HPDE6-E6E7 (cell line): ENCODE results near the gene DPPA4.
A peak's percentile ranks its signal among the peaks of the same experiment; 100 is the strongest.

Experiments used
- DNase-seq: peaks from one replicate; pipeline ENCODE4 v3.0.0; 2011; ENCODE audit warnings: missing footprints; ENCODE audit errors: extremely low spot score

DPPA4 gene

GRCh38 chr3:109339197-109339596 lies 1.9 kb upstream of the DPPA4 start:
- DNase-seq = no peak

DNA sequence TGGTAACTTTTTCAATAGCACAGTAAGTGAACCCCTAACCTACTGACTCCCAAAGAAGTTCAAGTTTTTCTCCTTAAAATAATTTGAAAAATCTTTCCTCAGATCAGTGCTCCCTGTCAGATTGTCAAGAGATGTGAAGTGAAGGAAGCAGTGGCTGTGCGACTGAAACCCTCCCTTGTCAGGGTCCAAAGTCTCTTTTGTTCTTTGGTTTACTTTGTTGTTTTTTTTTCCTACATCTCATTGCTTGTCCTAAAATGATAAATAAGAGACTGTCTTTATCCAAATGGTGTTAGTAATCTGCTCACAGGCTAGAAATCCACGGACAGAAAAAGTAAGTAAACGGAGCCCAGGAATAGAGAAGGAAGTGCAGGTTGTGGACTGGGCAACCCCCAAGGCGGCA lies 976 bp upstream of the DPPA4 start:
- no peak for DNase-seq

DNA sequence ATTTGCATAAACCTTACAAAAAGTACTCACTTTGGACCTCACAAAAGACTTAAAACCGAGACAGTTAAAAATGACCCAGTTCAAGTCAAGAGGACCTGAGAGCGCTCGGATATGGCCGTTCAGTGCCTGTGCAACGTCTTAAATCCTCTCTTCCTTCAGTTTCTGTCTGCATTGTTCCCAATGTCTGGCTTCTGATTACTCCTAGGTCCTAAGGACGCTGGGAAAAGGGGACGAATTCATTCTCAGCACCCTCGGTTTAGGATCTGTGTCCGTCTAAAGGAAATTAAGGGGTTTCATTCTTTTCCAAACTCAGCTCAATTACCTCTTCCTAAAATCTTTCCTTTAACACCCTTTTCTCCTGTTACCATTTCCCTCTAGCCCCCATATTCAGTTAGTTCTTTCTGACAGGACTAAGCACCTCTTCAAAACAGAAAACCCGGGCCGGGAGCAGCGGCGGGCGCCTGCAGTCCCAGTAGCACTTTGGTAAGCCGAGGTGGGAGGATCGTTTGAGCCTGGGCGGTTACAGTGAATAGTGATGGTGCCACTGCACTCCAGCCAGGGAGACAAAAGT lies 970 bp downstream of the DPPA4 start:
- no peak for DNase-seq

- no peak for DNase-seq
These were observed 2.8 kb downstream of the DPPA4 start for GRCh38 chr3:109334572-109334971.

- DNase-seq = no peak
These were observed 5.7 kb downstream of the DPPA4 start for GRCh38 chr3:109331692-109332091.

GRCh38 chr3:109330405-109330804 lies 6.9 kb downstream of the DPPA4 start:
- DNase-seq = no peak

DNA sequence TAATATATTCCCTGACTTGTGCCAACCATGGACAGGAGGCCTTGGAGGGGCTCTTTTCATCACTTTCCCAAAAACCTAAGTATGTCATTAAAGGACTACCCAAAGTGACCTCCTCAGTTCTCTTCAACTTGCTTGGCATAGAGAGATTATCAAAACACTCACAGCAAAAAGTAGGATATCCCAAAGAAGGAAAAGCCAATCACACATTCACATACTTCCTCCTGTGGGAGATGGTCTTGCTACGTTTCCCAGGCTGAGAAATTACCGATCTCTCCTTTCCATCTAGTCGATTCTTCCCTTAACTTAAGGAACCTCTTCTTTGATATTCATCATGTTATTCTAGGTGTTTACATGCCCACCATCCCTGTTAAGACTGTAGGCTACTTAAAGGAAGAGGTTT lies 9.1 kb downstream of the DPPA4 start:
- DNase-seq = no peak

DNA sequence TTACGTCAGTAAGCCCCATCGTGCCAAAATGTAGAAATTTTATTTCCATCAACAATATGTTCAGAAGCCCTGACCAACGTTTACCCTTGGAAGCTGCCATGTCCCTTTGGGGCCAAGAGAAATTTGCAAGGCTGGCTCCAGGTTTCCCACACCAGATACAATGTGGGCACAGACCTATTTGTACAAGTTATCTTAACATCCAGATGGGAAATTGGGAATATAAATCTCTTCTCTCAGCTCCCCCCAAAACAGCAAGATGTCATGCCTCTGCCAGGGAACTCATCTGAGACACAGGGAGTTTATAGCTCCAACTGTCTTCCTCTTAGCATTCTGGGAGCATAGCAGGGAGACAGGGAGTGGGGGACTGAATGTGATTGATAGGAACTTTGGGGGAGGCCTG lies 11.7 kb downstream of the DPPA4 start:
- no peak for DNase-seq

- DNase-seq = no peak
These were observed 12.2 kb downstream of the DPPA4 start for GRCh38 chr3:109325109-109325508.

DNA sequence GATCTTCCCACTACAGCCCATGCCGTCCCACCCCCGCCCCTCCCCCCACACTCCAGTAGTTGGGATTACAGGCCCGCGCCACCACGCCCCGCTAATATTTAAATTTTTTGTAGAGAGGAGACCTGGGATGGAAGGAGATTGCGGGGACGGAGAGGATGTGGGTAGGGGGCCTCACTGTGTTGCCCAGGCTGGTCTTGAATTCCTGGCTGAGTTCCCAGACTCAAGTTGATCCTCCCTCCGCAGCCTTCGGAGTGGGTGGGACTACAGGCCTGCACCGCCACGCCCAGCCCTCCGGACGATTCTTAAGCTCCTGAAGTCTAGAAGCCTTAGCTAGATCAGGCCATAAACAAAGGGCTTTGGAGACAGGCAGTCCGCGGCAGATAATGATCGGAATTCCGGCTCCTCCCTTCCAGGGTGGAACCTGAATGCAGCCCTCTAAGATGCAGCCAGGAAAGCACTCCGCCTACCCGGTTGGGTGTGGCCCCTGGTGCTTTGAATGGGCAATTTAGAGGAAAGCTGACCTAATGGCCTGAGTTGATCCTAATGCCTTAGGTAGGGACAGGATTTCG lies 21.1 kb downstream of the DPPA4 start, which contains the start of gene DPPA2:
TSS of gene DPPA2 (minus strand) at position 356 of the 569 bp plus-strand sequence. CDS start 1,975 bp downstream, outside the sequence.
- no peak for DNase-seq

DNA sequence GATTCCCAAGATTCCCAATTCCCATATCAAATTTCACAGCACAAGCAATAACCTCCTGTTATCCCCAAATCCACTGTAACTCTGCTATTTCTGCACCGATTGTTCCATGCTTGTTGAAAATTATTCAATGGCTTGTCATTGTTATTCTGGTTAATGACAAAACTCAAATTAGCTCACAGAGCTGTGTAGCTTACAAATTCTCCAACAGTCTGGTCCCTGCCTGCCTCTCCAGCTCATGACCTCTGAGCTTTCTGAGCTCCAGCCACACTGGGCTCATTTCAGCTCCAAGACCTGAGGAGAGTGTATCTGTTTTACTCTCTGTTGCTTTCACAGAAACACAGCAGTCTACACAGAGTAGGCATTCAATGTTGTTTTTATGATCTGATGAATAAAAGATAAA lies 24.3 kb downstream of the DPPA4 start:
- no peak for DNase-seq

DNA sequence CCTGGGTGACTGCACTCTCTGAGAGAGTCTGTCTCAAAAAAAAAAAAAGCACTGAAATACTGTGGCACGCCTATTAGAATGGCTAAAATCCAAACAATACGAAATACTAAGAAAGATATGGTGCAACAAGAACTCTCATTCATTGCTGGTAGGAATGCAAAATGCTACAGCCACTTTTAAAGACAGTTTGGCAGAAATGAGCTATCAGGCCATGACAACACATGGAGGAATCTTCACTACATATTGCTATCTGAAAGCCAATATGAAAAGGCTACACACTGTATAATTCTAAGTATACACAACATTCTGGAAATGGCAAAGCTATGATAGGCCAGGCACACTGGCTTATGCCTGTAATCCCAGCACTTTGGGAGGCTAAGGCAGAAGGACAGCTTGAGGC lies 39.9 kb downstream of the DPPA4 start:
- no peak for DNase-seq

GRCh38 chr3:109284071-109284470 lies 53.3 kb downstream of the DPPA4 start:
- DNase-seq = peak; percentile 37

GRCh38 chr3:109278546-109278945 lies 58.8 kb downstream of the DPPA4 start:
- DNase-seq = no peak

- DNase-seq = no peak
These were observed 59.2 kb downstream of the DPPA4 start for GRCh38 chr3:109278141-109278540.
